Prostate gland (tissue), 2 donors: ENCODE measurements around the gene RPUSD1. TPM values are rescaled to one million over a fixed set of nuclear protein-coding genes. Genes with fewer than 3 reads are reported as not detected.

ENCODE experiments used
- DNase-seq: peaks from one replicate; pipeline ENCODE4 v3.0.0-alpha.2; 2019; ENCODE audit warnings: low spot score
- H3K27ac ChIP-seq, 2 donors: fragments of 200-600 bp; sonication (generic); 2 replicates each; pipeline ENCODE4 v1.5.1; 2017 to 2019
- H3K27me3 ChIP-seq: fragments of 200-600 bp; sonication (generic); replicated peaks from 2 replicates; pipeline ENCODE4 v1.5.1; 2019; ENCODE audit not compliant: insufficient read depth
- H3K36me3 ChIP-seq, 2 donors: fragments of 200-600 bp; sonication (generic); 1 replicate in 1 of 2; 2 replicates in 1 of 2; pipeline versions ENCODE4 v1.5.1 to v1.8.1; 2017 to 2019
- H3K4me1 ChIP-seq: fragments of 200-600 bp; sonication (generic); replicated peaks from 2 replicates; pipeline ENCODE4 v1.5.1; 2019
- H3K4me3 ChIP-seq, 2 donors: fragments of 200-600 bp; sonication (generic); 2 replicates each; pipeline ENCODE4 v1.5.1; 2017 to 2019
- H3K9me3 ChIP-seq: fragments of 200-600 bp; sonication (generic); 2 replicates; pipeline ENCODE4 v1.5.1; 2017
- CTCF ChIP-seq, 4 experiments: fragments of 200-600 bp in 2 of 4; fragments of 450-650 bp in 2 of 4; sonication (generic) in 2 of 4; IDR thresholded peaks; 1 replicate in 3 of 4; 2 replicates in 1 of 4; pipeline ENCODE4 v1.5.1; 2016 to 2019; ENCODE audit warnings: antibody characterized with exemption in 4 of 4, mild to moderate bottlenecking in 2 of 4, moderate library complexity in 2 of 4
- POLR2A ChIP-seq: fragments of 450-650 bp; IDR thresholded peaks from one replicate; pipeline ENCODE4 v1.6.1; 2016; ENCODE audit warnings: antibody characterized with exemption, mild to moderate bottlenecking
- POLR2AphosphoS5 ChIP-seq: sonication (generic); formaldehyde crosslinking; IDR thresholded peaks from one replicate; pipeline ENCODE4 v1.6.1; 2017; ENCODE audit warnings: antibody characterized with exemption
- WGBS: methylation state at CpG from one replicate; pipeline ENCODE4 v1.1.5; 2018; 5-methylcytosine and 5-hydroxymethylcytosine counted together
- intact Hi-C: fragments of 100-400 bp; cut with DNase I; formaldehyde crosslinking; loops from one replicate; pipeline ENCODE4 v1.14.2; 2022
- total RNA-seq, 2 donors: library from RNA; depleted of rRNA; stranded (reverse); fragments of >200 nt; gene quantifications; one replicate each; pipeline ENCODE4 v1.1.0, GENCODE V29; 2016

RPUSD1 gene
- total RNA-seq, 2 donors from 2014 or later = 22.0 to 32.4 TPM

GRCh38 chr16:819336-820043 is 31.3 kb upstream of the RPUSD1 start:
- Histone ChIP-seq H3K4me1 (no peaks in the 10 kb centered on the region), H3K4me3 (no peak overlapping the region), H3K9me3 (no peaks in the 10 kb centered on the region), H3K36me3 (no peaks in the 10 kb centered on the region), H3K27me3 (peaks cover 14% of the 10 kb centered on the region), H3K27ac (no peak overlapping the region)
- TF ChIP-seq POLR2AphosphoS5 = no peak
- no peak for TF ChIP-seq CTCF (IDR thresholded peaks at IDR 0.05)
- no peak for TF ChIP-seq POLR2A
- intact Hi-C loops = no loop called here
- WGBS = 63% methylated on average over 23 of the region's 23 CpGs
- DNase-seq = no peak

GRCh38 chr16:818592-818991 is 30.4 kb upstream of the RPUSD1 start:
- WGBS = 85% methylated on average over 2 of the region's 2 CpGs
- Histone ChIP-seq H3K9me3 (no peaks in the 10 kb centered on the region), H3K4me1 (no peaks in the 10 kb centered on the region), H3K36me3 (no peaks in the 10 kb centered on the region), H3K4me3 (no peak overlapping the region), H3K27ac (no peak overlapping the region), H3K27me3 (peaks cover 15% of the 10 kb centered on the region)
- intact Hi-C loops = no loop called here
- no peak for DNase-seq
- no peak for TF ChIP-seq POLR2AphosphoS5
- TF ChIP-seq POLR2A = no peak
- no peak for TF ChIP-seq CTCF (IDR thresholded peaks at IDR 0.05)

- no peak for DNase-seq
- WGBS = 85% methylated on average over 8 of the region's 8 CpGs
- intact Hi-C loops = no loop called here
Observed at GRCh38 chr16:818132-818531, 30.0 kb upstream of the RPUSD1 start.

GRCh38 chr16:817001-817906 is 29.1 kb upstream of the RPUSD1 start:
- Histone ChIP-seq H3K27me3 (peaks cover 15% of the 10 kb centered on the region), H3K4me3 (no peak overlapping the region), H3K4me1 (no peaks in the 10 kb centered on the region), H3K36me3 (no peaks in the 10 kb centered on the region), H3K9me3 (no peaks in the 10 kb centered on the region), H3K27ac (no peak overlapping the region)
- DNase-seq = no peak
- 65% methylated on average over 71 of the region's 71 CpGs for WGBS
- intact Hi-C loops = loop anchor here (2.0 kb wide), 1 partner anchor 284 kb away; no protein-coding TSS in a partner anchor
- TF ChIP-seq CTCF (IDR thresholded peaks at IDR 0.05) = no peak
- TF ChIP-seq POLR2A = no peak
- no peak for TF ChIP-seq POLR2AphosphoS5

More at GRCh38 chr16:818132-818531, 30.0 kb upstream of the RPUSD1 start:
- no peaks in the 10 kb centered on the region for H3K9me3 ChIP-seq
- no peaks in the 10 kb centered on the region for H3K4me1 ChIP-seq
- no peak overlapping the region for H3K27ac ChIP-seq
- no peaks in the 10 kb centered on the region for H3K36me3 ChIP-seq
- no peak for TF ChIP-seq POLR2AphosphoS5
- TF ChIP-seq CTCF (IDR thresholded peaks at IDR 0.05) = no peak
- no peak for TF ChIP-seq POLR2A
- no peak overlapping the region for H3K4me3 ChIP-seq
- peaks cover 15% of the 10 kb centered on the region for H3K27me3 ChIP-seq
